HepG2 (cell line): ENCODE measurements around the gene SOCS1. TPM values are rescaled to one million over a fixed set of nuclear protein-coding genes. Genes with fewer than 3 reads are reported as not detected.

ENCODE experiments used
- E2F5 ChIP-seq: sonication (generic); formaldehyde crosslinking; conservative IDR thresholded peaks from 2 replicates; pipeline ENCODE4 v1.4.0; 2020; ENCODE audit warnings: missing genetic modification reagents
- GZF1 ChIP-seq: sonication (generic); formaldehyde crosslinking; IDR thresholded peaks from 2 replicates; pipeline ENCODE4 v1.5.1; 2020; ENCODE audit warnings: mild to moderate bottlenecking, missing genetic modification reagents
- HBP1 ChIP-seq: IDR thresholded peaks from 2 replicates; pipeline ENCODE4 v1.6.1; 2016; ENCODE audit warnings: low read depth, control low read depth
- HCFC1 ChIP-seq: fragments of 150-350 bp; IDR thresholded peaks from 2 replicates; pipeline ENCODE4 v1.6.1; 2014; ENCODE audit warnings: low read depth, low read length
- MXD3 ChIP-seq: IDR thresholded peaks from 2 replicates; pipeline ENCODE4 v1.6.1; 2016; ENCODE audit warnings: mild to moderate bottlenecking, missing biosample characterization, missing genetic modification reagents
- NFE2 ChIP-seq: sonication (generic); formaldehyde crosslinking; IDR thresholded peaks from 2 replicates; pipeline ENCODE4 v1.4.0; 2020; ENCODE audit warnings: missing genetic modification reagents
- NFKB2 ChIP-seq: sonication (generic); formaldehyde crosslinking; IDR thresholded peaks from 2 replicates; pipeline ENCODE4 v1.4.0; 2020; ENCODE audit warnings: missing genetic modification reagents, borderline replicate concordance
- RELA ChIP-seq: sonication (generic); formaldehyde crosslinking; IDR thresholded peaks from 2 replicates; pipeline ENCODE4 v1.4.0; 2020; ENCODE audit warnings: missing genetic modification reagents
- RNF2 ChIP-seq: fragments of 450-650 bp; conservative IDR thresholded peaks from 2 replicates; pipeline ENCODE4 v1.6.1; 2016; ENCODE audit warnings: low read depth
- SIX1 ChIP-seq: sonication (generic); formaldehyde crosslinking; IDR thresholded peaks from 2 replicates; pipeline ENCODE4 v1.4.0; 2020; ENCODE audit warnings: missing genetic modification reagents, borderline replicate concordance
- TEAD2 ChIP-seq: sonication (generic); formaldehyde crosslinking; IDR thresholded peaks from 2 replicates; pipeline ENCODE4 v1.9.0; 2021; ENCODE audit warnings: missing genetic modification reagents
- ZNF331 ChIP-seq: sonication (generic); formaldehyde crosslinking; IDR thresholded peaks from 2 replicates; pipeline ENCODE4 v1.4.0; 2020; ENCODE audit warnings: missing genetic modification reagents
- ZNF652 ChIP-seq: IDR thresholded peaks from 2 replicates; pipeline ENCODE4 v1.6.1; 2016; ENCODE audit warnings: low read depth, borderline replicate concordance
- ZNF7 ChIP-seq: IDR thresholded peaks from 2 replicates; pipeline ENCODE4 v1.6.1; 2016; ENCODE audit warnings: missing biosample characterization, missing genetic modification reagents
- ZNF713 ChIP-seq: sonication (generic); formaldehyde crosslinking; IDR thresholded peaks from 2 replicates; pipeline ENCODE4 v1.4.0; 2020; ENCODE audit warnings: mild to moderate bottlenecking, missing genetic modification reagents
- ZNF777 ChIP-seq: sonication (generic); formaldehyde crosslinking; IDR thresholded peaks from 2 replicates; pipeline ENCODE4 v1.4.0; 2020; ENCODE audit warnings: missing genetic modification reagents
- ZNF841 ChIP-seq: sonication (generic); formaldehyde crosslinking; IDR thresholded peaks from 2 replicates; pipeline ENCODE4 v1.8.1; 2023; ENCODE audit warnings: missing genetic modification reagents, borderline replicate concordance
- ZNF878 ChIP-seq: sonication (generic); formaldehyde crosslinking; IDR thresholded peaks from 2 replicates; pipeline ENCODE4 v1.8.1; 2023; ENCODE audit warnings: mild to moderate bottlenecking, missing genetic modification reagents, moderate library complexity
- ZNF883 ChIP-seq: sonication (generic); formaldehyde crosslinking; IDR thresholded peaks from 2 replicates; pipeline ENCODE4 v1.5.1; 2020; ENCODE audit warnings: mild to moderate bottlenecking, missing genetic modification reagents; ENCODE audit errors: not compliant biosample characterization
- ZSCAN25 ChIP-seq: sonication (generic); formaldehyde crosslinking; IDR thresholded peaks from 2 replicates; pipeline ENCODE4 v1.8.0; 2022; ENCODE audit warnings: mild to moderate bottlenecking, missing genetic modification reagents
- ZZZ3 ChIP-seq: sonication (generic); formaldehyde crosslinking; IDR thresholded peaks from 2 replicates; pipeline ENCODE4 v1.4.0; 2020; ENCODE audit warnings: missing genetic modification reagents, mild to moderate bottlenecking, borderline replicate concordance
- polyA plus RNA-seq, 8 experiments: library from polyadenylated mRNA; depleted of rRNA in 3 of 8; stranded (reverse) in 7 of 8; unstranded in 1 of 8; fragments of >200 nt; fragmentation: Illumina TruSeq in 4 of 8; extraction: Trizol in 4 of 8; gene quantifications; 2 replicates each; pipeline versions ENCODE4 v1.2.1 to v1.2.3, GENCODE V29; 2011 to 2016; ENCODE audit warnings: low read depth in 4 of 8, missing spikeins in 1 of 8, mixed read lengths in 1 of 8; ENCODE audit not compliant: insufficient read depth in 1 of 8
- total RNA-seq, 5 experiments: library from RNA; depleted of rRNA; stranded (reverse); fragments of >200 nt; fragmentation: Illumina TruSeq; extraction: Trizol; gene quantifications; 2 replicates each; pipeline ENCODE4 v1.2.3, GENCODE V29; 2016; ENCODE audit warnings: low read depth in 1 of 5
- TF ChIP-seq, protein P1 (sequence below): sonication (generic); formaldehyde crosslinking; IDR thresholded peaks from 2 replicates; pipeline ENCODE4 v1.4.0; 2020; ENCODE audit warnings: missing genetic modification reagents

The SOCS1 gene
- total and polyA plus RNA-seq, 2 of the 13 experiments (the other 11 are each of a cell fraction or from before 2014, with no cell fraction given), result 5.3 to 6.3 TPM

DNA sequence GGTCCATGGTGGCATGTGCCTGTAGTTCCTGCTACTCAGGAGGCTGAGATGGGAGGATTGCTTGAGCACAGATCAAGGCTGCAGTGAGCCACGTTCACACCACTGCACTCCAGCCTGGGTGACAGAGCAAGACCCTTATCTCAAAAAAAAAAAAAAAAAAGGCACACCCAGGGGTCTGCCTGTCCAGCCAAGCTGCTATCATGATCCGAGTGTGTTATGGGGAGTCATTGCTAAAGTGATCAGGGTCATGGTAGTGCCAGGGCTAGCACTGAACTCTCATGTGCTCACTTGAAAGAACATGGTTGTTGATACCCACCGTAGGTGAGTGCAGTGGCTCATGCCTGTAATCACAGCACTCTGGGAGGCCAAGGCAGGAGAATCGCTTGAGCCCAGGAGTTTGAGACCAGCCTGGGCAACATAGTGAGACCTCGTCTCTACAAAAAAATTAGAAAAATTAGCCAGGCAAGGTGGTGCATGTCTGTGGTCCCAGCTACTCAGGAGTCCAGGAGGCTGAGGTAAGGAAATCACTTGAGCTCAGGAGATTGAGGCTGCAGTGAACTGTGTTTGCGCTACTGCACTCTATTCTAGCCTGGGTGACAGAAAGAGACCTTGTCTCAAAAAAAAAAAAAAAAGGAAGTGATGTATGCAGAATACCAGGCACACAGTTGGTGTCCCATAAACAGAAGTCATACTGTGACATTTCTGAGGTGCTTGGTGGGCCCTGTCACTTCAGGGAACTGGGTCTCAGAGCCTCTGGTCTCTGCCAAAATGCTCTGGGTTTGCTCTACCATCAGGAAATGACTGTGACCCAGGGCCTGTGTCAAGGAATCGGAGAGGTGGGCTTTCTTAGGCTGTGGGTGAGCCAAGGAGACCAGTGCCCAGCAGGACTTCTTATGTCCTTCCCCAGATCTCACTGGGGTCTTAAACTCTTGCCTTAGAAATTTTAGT is 23.0 kb upstream of the SOCS1 start (continued):
- TF ChIP-seq SIX1 (CRISPR knock-in tag) (no peak), ZNF878 (CRISPR knock-in tag) (no peak), ZNF777 (no peak; the same call in 1 of the 2 replicates), NFKB2 (CRISPR knock-in tag) (0 out of 2 replicates have a peak, but pooled peaks have one; percentile 36), RNF2 (no peak), ZNF841 (CRISPR knock-in tag) (no peak), ZZZ3 (CRISPR knock-in tag) (0 out of 2 replicates have a peak, but pooled peaks have one; percentile 43), HBP1 (no peak), ZNF713 (no peak), ZNF883 (CRISPR knock-in tag) (peak; percentile 67), ZNF331 (0 out of 2 replicates have a peak, but pooled peaks have one; percentile 12), TEAD2 (CRISPR knock-in tag) (no peak), ZSCAN25 (0 out of 2 replicates have a peak, but pooled peaks have one; percentile 33), RELA (0 out of 2 replicates have a peak, but pooled peaks have one; percentile 19), ZNF7 (CRISPR knock-in tag) (no peak), E2F5 (CRISPR knock-in tag) (no peak), GZF1 (no peak), HCFC1 (no peak), ZNF652 (CRISPR knock-in tag) (no peak), MXD3 (CRISPR knock-in tag) (peak; percentile 22; the same call in 1 of the 2 replicates), NFE2 (no peak; the same call in 1 of the 2 replicates)
- TF ChIP-seq, protein P1, sequence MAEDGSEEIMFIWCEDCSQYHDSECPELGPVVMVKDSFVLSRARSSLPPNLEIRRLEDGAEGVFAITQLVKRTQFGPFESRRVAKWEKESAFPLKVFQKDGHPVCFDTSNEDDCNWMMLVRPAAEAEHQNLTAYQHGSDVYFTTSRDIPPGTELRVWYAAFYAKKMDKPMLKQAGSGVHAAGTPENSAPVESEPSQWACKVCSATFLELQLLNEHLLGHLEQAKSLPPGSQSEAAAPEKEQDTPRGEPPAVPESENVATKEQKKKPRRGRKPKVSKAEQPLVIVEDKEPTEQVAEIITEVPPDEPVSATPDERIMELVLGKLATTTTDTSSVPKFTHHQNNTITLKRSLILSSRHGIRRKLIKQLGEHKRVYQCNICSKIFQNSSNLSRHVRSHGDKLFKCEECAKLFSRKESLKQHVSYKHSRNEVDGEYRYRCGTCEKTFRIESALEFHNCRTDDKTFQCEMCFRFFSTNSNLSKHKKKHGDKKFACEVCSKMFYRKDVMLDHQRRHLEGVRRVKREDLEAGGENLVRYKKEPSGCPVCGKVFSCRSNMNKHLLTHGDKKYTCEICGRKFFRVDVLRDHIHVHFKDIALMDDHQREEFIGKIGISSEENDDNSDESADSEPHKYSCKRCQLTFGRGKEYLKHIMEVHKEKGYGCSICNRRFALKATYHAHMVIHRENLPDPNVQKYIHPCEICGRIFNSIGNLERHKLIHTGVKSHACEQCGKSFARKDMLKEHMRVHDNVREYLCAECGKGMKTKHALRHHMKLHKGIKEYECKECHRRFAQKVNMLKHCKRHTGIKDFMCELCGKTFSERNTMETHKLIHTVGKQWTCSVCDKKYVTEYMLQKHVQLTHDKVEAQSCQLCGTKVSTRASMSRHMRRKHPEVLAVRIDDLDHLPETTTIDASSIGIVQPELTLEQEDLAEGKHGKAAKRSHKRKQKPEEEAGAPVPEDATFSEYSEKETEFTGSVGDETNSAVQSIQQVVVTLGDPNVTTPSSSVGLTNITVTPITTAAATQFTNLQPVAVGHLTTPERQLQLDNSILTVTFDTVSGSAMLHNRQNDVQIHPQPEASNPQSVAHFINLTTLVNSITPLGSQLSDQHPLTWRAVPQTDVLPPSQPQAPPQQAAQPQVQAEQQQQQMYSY (CRISPR knock-in tag), result peak; percentile 42; the same call in 1 of the 2 replicates
